Measurements from ENCODE around the gene GRM5.

GRM5 gene

GRCh38 chr11:88692306-88693086 is 373.3 kb downstream of the GRM5 start:
- no peak for DNase-seq

DNA sequence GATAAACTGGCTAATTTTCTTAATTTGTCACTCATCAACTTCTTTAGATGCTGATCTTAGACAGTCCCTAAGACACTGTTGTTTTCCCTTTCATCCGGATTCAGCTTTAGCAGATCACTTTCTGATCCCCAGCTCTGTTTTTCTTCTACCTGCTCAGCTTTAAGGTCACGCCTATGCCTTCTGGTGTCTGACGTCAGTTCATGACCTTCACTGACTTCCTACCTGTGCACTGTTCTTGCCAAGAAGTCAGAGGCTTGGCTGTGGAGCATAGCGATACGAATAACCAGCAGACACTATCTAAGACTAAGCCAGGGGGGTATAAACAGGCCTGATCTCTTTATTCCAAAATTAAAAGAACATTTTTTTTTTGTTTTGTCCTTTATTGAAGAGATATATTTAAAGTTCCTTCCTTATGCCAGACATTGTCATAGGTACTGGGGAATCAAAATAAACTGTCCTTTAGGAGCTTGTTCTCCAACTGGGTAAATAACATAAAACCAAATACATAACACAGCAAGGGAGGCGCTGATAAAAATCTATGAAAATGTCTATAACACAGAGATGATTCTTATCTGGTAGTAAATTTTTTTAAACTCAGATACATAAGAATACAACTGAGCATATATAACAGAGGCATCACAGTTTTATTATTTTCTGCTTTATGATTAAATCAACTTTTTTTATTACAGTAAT is 376.1 kb downstream of the GRM5 start:
- DNase-seq, result no peak

- no peak for DNase-seq
Measured at GRCh38 chr11:88683024-88683423, 382.8 kb downstream of the GRM5 start.

DNA sequence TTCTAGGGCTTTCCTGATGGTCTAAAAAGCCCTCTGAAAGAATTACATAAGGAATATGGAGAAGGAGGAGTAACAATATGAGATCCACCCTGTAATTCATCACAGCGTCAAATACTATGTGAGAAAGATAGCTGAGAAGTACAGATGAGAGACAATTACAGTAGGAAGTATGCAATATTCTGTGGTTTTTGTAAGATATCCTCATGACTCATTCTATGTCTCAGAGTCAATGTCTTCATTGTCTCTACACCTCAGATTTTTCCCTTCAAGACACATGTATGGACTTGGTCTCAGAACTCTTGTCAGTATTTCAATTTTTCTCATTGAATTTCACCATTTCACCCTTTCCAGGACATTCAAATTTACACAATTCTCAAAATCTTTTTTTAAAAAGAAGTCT is 385.0 kb downstream of the GRM5 start:
- no peak for DNase-seq

DNA sequence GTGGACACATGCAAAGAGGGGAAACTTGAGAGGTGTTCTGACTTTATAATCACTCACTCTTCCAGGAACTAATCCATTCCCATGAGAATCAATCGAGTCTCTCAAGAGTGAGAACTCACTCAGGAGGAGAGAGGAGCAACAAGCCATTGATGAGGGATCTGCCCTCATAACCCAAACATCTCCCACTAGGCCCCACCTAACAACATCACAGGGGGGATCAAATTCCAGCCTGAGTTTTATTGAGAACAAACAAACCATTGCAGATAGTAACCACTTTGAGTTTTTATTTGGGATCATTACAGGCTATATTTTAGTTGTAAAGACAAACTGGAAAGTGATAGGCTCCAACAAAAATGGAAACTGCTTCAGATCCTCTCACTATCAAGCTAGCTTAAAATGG is 399.4 kb downstream of the GRM5 start:
- DNase-seq, result no peak

- DNase-seq, result no peak
Measured at GRCh38 chr11:88657076-88657738, 408.6 kb downstream of the GRM5 start.

DNA sequence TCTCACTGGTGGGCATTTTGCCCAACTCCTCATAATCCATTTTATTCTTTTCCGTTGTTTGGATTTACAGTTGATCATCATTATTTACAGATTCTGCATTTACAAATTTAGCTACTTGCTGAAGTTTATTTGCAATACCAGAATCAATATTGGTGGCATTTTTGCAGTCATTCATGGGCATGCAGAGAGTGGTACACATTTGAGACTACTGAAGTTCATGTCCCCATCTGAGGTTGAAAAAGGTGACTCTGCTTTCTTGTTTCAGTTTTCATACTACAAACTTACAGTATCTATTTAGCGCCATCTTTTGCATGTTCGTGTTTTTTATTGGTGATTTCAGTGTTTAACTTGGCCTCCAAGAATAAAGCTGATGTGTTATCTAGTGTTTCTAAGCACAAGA is 409.5 kb downstream of the GRM5 start:
- DNase-seq, result no peak

- DNase-seq, result no peak
Measured at GRCh38 chr11:88655656-88656055, 410.1 kb downstream of the GRM5 start.

- no peak for DNase-seq
Measured at GRCh38 chr11:88655196-88655595, 410.6 kb downstream of the GRM5 start.

- DNase-seq, result no peak
Measured at GRCh38 chr11:88651556-88651955, 414.2 kb downstream of the GRM5 start.

DNA sequence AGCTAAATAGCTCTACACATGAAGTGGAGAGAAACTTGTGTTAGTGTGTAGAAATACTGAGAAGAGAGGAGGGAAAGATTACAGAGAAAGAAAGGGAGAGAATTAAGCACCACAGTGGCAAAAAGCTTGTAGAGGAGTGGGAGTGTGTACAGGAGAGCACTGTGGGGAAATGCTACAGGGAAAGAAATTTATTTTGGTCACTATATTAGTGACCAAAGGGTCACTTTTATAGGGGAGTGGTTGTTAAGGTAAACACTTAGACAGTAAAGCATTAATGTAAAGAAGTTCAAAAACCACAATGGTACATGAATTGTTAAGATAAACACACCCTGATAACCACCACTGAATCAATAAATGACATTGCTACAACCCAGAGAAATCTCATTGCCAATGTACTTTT is 421.1 kb downstream of the GRM5 start:
- DNase-seq, result no peak

- no peak for DNase-seq
Measured at GRCh38 chr11:88632163-88632562, 433.6 kb downstream of the GRM5 start.

DNA sequence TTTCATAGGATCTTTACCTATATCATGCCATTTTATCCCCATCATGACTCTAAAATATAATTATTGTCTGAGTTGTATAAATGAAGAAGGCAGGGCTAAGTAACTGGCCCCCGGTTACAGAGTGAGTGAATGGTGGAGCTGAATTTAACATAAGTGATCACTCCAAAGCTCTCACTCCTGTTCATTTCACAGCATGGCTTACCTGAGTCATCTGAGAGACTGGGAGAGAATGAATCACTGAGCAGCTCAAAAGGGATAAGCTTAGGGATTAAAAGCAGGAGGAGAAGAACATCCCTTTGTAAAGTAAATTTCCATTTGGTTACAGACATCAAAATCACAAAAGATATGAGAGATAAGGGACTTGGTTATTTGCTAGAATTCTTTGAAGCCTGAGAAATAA is 434.3 kb downstream of the GRM5 start:
- DNase-seq, result no peak

GRCh38 chr11:88629496-88629895 is 436.3 kb downstream of the GRM5 start:
- DNase-seq, result no peak

DNA sequence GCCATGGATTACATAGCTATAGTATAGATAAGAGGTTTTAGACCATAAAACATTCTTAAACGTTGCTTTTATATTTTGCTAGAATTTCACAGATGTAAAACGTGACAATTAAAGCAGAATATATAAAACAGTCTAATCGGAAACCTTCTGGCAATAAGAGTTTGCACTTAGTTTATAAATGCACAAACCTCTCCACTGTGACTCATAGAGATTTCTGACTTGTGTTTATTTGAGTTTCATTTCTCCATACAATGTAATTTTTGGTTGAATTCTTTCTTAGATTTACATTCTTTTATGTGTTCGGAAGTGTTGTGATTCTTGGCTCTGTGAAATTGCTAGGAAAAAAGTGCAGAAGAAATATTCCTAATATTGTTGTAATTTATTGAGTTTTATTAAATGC is 439.6 kb downstream of the GRM5 start:
- no peak for DNase-seq

GRCh38 chr11:88623531-88623930 is 442.3 kb downstream of the GRM5 start:
- no peak for DNase-seq

GRCh38 chr11:88620568-88621130 is 445.1 kb downstream of the GRM5 start:
- no peak for DNase-seq

DNA sequence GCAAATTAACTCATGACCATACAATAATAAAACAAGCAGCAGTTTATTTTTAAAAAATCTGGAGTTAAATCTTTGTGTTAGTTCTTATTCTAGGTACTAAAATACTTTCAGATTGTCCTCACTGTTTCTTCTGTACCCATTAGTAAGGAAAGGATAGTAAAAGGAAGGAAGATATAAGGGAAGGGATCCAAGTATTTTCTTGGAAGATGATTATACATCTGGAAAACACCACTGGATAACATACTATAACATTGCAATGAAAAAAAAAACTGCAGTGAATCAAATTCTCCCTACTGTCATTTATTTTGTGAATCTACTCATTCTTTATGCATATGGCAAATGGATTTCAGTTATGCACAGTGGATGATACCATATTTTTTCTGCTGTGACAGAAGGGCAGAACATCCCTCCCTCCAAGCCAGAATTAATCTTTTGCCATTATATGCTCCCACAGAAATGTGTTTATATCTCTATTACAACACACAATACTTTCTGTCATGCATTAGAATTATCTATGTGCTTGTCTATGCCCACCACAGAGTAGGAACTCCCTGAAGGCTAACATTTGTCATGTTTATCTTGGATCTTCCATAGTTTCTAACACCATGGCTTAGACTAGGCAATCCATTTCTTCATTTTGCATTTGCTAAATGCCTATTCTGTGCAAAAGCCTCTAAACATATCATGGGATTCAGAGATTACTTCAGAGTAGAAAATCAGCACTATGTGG is 446.0 kb downstream of the GRM5 start:
- DNase-seq, result no peak

DNA sequence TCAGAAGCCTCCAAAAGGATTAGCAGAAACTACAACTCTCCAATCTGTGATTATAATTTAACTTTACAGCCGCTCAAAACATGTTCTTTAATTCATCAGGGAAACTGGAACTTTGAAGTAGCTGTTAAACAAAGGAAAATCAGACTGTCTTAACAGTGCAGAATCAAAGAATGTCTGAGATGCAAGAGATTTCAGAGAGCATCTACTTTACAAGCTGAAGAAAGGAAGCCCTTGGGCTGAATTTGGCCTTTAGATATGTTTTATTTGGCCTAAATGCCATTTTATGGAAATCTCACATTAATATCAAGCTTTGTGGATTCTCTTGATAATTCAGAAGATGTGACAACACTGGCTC is 446.7 kb downstream of the GRM5 start:
- no peak for DNase-seq

DNA sequence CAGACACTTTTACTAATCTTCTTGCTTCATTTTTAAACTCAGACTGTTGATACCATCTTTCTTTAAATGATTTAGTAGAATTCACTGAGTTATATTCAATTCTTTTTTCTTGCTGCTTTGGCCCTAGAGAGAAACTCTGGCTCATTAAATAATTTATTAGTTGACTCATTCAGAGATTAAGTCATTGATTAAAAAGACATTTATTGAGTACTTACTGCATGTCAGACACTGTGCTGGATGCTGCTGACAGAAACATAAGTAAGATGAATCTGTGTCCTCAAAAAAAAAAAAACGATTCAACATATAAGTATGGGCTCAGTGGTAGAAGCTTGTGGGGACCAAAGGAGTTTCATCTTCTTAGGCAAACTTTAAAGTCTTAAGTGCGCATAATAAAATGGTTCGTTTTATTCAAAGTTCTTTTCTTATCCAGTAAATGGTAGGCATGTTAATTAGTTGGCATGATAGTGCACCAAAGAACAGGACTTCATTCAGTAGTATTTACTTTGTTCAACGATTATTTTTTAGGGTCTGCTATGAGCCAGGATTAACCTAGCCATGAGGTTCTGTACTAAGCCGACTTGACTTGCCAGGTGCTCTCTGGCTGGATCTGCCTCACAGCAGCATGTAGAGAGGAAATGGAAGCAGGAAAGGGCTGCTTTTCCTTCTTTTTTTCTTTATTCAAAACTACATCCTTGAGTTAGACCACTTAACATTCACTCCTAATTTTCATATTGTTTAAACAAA is 447.3 kb downstream of the GRM5 start:
- no peak for DNase-seq

DNA sequence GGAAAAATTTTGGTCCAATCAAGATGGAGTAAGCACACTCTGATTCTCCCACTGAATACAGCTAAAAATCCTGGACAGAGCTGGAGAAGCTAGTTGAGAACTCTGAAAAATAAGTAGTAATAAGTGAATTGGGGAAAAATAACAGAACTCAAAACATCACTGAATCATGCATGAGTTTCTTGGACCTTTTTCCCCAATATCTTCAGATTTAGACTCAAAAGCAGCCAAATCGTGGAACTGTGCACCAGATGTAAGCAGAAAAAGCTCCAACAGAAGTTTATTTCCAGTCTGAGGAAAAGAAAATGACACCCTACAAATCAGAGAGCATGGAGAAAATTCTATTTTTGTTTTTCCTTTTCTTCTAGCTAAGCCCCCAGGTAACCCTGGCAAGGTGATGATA is 448.6 kb downstream of the GRM5 start:
- no peak for DNase-seq

- DNase-seq, result no peak
Measured at GRCh38 chr11:88604260-88604659, 461.5 kb downstream of the GRM5 start.
